GM13976 (cell line): Measurements from ENCODE around the gene EFHC1.

Source experiments
- DNase-seq: peaks from one replicate; pipeline ENCODE4 v3.0.0; 2012; ENCODE audit warnings: low spot score
- in situ Hi-C: fragments of 300-500 bp; cut with MboI; formaldehyde crosslinking; loops from one replicate; pipeline ENCODE4 v1.12.0; 2022; ENCODE audit warnings: low sequenced_read_pairs, mixed read lengths, inconsistent platforms; ENCODE audit not compliant: unreplicated experiment
- TF ChIP-seq, protein P1 (sequence below): IDR thresholded peaks from 2 replicates; pipeline ENCODE4 v1.5.1; 2012; ENCODE audit warnings: borderline replicate concordance, mild to moderate bottlenecking; ENCODE audit not compliant: insufficient read depth; ENCODE audit errors: extremely low read depth, missing control alignments, control extremely low read depth

Gene EFHC1

DNA sequence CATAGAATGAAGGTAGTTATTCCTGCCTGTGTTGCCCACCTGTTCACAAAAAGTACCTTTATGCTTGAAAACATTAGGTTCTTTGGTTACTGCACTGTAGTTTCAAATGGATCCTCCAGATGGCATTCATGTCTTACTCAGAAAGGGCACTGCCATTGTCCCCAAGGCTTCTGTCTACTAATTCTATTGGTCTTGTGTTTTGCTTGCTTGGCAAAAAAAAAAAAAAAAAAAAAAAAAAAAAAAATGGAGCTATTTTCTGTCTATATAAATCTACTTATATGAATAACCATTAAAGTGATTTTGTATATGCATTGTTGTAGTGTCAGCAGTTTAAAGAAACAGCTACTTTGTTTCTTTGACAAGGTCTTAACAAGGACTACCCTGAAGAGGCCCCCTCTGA lies 12.7 kb upstream of the EFHC1 start:
- DNase-seq, result no peak

DNA sequence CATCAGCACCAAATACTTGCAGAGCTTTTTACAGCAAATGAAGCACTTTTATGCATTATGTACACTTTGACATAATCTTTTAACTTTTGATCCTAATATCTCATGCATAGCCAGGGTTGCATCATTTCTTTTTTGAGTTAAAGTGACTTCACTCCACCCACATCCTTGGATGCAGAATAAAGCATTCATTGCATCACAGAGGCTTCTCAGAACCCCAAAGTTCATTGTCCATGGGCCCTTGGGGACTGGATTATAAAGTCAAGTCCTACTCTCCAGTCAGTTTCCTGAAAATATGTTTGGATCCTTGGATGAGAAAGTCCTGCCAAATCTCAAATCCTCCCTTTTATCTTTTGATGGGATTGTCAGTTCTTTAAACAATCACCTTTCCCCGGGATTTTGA lies 10.6 kb upstream of the EFHC1 start:
- TF ChIP-seq, protein P1, sequence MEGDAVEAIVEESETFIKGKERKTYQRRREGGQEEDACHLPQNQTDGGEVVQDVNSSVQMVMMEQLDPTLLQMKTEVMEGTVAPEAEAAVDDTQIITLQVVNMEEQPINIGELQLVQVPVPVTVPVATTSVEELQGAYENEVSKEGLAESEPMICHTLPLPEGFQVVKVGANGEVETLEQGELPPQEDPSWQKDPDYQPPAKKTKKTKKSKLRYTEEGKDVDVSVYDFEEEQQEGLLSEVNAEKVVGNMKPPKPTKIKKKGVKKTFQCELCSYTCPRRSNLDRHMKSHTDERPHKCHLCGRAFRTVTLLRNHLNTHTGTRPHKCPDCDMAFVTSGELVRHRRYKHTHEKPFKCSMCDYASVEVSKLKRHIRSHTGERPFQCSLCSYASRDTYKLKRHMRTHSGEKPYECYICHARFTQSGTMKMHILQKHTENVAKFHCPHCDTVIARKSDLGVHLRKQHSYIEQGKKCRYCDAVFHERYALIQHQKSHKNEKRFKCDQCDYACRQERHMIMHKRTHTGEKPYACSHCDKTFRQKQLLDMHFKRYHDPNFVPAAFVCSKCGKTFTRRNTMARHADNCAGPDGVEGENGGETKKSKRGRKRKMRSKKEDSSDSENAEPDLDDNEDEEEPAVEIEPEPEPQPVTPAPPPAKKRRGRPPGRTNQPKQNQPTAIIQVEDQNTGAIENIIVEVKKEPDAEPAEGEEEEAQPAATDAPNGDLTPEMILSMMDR, result no peak
- in situ Hi-C loops, result loop anchor here (10.0 kb wide), 1 partner anchor 245 kb away; no protein-coding TSS in a partner anchor
- DNase-seq, result no peak

More for the DNA sequence above, 12.7 kb upstream of the EFHC1 start:
- in situ Hi-C loops, result loop anchor here (10.0 kb wide), 1 partner anchor 243 kb away; no protein-coding TSS in a partner anchor
- TF ChIP-seq, protein P1, result peak; percentile 33

DNA sequence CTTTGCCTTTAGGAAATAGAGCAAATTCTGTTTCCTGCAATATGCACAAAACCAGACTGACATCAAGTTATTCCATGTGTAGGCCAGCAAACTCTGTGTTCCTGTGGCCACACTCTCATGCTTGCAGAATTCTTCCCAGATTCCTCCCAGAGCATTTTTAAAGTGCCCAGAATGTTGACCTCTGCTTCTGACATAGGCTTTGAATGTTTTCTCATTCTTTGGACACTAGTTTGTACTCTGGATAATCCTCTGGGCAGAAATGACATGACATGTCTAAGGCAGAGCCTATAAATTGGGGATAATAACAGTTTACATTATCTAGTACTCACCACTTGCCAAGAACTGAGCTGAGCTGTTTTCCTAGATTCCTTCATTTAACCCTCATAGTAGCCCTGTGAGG lies 9.2 kb upstream of the EFHC1 start:
- in situ Hi-C loops, result no loop called here
- DNase-seq, result no peak
- TF ChIP-seq, protein P1, result no peak

DNA sequence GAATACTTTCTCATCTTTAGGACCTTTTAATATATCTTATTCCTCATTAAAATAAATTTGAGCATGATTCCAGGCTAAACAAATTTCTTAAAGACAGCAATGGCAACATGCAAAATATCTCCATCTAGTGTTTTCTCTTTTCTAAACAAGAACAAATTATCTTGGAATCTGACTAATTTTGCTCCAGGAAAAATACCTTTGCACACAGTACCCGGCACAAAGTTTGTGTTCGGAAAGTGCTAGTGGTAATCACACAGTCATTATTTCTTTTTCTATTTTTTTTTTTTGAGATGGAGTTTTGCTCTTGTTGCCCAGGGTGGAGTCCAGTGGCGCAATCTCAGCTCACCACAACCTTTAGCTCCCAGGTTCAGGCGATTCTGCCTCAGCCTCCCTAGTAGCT lies 8.2 kb upstream of the EFHC1 start:
- TF ChIP-seq, protein P1, result no peak
- no peak for DNase-seq
- in situ Hi-C loops, result no loop called here

DNA sequence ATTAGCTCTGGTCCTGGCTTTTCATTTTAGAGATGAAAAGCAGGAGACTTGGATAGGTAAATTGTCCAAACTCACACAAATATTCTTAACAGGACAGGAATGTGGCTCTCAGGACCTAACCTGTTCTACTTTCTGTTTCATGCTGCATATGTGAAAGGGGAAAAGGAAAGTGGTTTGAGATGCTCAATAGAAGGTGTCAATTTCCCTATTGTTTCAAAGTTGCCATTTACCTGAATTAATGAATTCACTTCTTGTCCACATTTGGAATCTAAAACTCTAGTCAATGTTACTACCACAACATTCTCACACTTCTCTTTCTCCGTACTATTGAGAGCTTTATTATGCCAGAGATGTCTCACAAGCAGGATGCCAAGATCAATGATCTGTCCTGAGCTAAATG lies 4.8 kb upstream of the EFHC1 start:
- no peak for DNase-seq
- TF ChIP-seq, protein P1, result no peak
- in situ Hi-C loops, result loop anchor here (5.0 kb wide), 2 partner anchors 82 to 252 kb away; no protein-coding TSS in a partner anchor

DNA sequence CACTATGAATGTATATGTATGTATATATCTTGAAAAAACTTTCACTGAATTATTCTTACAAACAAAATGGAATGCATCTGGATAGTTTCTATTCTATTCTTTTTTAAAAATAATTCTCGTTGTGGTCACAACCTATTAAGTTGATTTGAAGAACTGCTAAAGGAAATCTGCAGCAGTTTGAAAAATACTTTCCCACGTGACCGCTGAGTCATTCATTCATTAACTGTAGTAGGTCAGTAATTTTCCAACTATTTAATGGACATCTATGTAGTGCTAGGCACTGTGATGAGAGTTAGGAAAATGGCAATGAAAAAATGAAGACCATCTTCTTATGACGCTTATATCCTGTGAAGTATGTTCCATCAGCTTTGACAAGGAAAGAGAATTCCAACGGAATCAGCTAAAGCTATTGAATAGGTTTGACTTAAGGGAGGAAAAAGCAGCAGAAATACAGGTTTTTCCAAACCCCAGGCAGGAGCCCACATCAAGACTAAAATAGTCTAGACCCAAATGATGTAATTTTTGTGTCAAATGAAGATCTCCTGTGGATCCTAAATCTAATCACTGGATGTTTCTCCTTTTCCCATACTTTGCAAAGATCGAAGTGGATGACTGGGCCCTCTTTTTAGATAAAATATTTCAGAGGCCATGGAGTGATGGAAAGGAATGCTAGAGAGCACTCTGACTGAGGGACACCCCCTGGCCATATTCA lies 4.1 kb upstream of the EFHC1 start:
- TF ChIP-seq, protein P1, result no peak
- no peak for DNase-seq
- in situ Hi-C loops, result loop anchor here (5.0 kb wide), 2 partner anchors 81 to 251 kb away; no protein-coding TSS in a partner anchor

DNA sequence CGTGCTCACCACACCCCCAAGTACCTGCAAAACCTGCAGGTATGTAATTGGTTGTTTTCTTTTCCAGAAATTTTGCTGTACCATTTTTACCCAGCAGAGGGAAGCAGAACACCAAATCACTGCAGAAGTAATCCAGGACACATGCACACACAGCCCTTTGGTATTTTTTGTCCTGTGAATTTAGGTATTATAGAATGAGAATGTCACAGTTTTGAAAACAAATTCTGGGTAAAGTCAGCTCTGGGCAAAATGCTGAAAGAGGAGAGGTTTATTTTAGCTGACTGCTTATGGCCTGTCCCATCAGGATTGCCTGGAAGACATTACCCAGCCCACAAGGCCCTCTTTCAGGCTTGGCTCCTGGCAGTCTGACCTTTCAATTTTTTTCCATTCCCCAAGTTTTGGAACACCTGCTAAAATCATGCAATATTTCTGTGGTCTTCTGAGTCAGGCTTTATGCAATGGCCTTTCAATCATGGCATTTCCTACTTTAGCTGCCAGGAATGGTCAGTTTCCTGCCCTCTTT lies 3.5 kb upstream of the EFHC1 start:
- in situ Hi-C loops, result loop anchor here (5.0 kb wide), 2 partner anchors 81 to 251 kb away; no protein-coding TSS in a partner anchor
- TF ChIP-seq, protein P1, result peak; percentile 50
- DNase-seq, result peak; percentile 56
